ENCODE data around the gene LRFN3.
A peak's percentile ranks its signal among the peaks of the same experiment; 100 is the strongest.

The LRFN3 gene

DNA sequence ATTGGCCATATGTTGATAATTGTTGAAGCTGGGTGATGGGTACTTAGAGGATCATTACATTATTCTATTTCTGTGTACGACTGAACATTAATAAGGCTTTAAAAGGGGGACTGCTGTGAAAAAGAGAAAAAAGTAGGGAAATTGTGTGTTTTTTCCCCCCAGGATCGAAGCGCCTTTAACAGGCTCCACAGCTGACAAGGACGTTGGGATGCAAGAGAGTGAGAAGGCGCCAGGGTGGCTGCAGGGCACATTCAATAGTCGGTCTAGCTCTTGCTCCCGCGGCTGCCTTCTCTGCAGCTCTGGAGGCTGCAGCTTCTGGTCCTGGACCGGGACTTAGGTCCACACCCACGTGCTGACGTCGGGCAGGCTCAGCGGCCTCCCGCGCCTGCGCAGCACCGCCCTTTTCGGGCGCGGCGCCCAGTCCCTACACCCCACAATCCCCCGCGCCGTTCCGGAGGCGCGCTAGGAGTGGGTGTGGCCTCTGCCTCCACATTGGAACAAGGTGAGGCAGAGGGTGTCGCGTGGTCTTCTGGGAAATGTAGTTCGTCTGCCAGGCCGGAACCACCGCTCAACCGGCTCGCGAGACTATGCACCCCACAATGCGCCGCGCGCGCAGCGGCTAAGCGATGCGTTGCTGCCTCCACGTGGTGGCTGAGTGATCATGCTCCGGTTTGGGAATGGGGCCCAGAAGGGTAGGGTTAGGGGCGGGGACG, 4.9 kb upstream of the LRFN3 start:
- peak overlapping the region; percentile 8 to 56 for H3K27ac ChIP-seq
- intact Hi-C loops (cut with DNase I; ENCODE audit: low total_unique reads) = no loop called here
- no peaks in the 10 kb centered on the region for H3K9me3 ChIP-seq

DNA sequence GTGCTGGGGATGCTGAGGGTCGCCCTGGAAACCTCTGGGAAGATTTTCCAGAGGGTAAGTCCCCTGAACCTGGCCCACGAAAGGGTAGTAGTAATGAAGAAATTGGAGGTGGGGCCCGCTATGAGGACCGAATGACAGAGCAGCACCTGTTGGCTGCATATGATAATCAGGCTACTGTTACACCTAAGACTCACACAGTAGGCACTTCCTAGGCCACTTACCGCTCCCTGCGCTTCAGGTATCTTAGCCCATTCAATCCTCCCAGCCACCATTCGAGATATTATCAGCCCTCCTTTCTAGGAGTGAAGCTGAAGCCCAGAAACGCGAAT, 4.3 kb upstream of the LRFN3 start:
- intact Hi-C loops (cut with DNase I; ENCODE audit: low total_unique reads) = no loop called here
- Histone ChIP-seq H3K4me3 (no peak overlapping the region), H3K4me1 (peaks cover 0 to 26% (median 19%) of the 10 kb centered on the region in 4 donors)

More for the DNA sequence above, 4.9 kb upstream of the LRFN3 start:
- TF ChIP-seq, protein P1, sequence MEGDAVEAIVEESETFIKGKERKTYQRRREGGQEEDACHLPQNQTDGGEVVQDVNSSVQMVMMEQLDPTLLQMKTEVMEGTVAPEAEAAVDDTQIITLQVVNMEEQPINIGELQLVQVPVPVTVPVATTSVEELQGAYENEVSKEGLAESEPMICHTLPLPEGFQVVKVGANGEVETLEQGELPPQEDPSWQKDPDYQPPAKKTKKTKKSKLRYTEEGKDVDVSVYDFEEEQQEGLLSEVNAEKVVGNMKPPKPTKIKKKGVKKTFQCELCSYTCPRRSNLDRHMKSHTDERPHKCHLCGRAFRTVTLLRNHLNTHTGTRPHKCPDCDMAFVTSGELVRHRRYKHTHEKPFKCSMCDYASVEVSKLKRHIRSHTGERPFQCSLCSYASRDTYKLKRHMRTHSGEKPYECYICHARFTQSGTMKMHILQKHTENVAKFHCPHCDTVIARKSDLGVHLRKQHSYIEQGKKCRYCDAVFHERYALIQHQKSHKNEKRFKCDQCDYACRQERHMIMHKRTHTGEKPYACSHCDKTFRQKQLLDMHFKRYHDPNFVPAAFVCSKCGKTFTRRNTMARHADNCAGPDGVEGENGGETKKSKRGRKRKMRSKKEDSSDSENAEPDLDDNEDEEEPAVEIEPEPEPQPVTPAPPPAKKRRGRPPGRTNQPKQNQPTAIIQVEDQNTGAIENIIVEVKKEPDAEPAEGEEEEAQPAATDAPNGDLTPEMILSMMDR (IDR thresholded peaks at IDR 0.05) = peak; percentile 87 to 97
- no peaks in the 10 kb centered on the region for H3K27me3 ChIP-seq
- H3K4me1 ChIP-seq = peaks cover 0 to 22% (median 15%) of the 10 kb centered on the region in 4 donors
- H3K36me3 ChIP-seq = no peaks in the 10 kb centered on the region
- no peak overlapping the region for H3K4me3 ChIP-seq
- peak; percentile 99 to 100 for DNase-seq

DNA sequence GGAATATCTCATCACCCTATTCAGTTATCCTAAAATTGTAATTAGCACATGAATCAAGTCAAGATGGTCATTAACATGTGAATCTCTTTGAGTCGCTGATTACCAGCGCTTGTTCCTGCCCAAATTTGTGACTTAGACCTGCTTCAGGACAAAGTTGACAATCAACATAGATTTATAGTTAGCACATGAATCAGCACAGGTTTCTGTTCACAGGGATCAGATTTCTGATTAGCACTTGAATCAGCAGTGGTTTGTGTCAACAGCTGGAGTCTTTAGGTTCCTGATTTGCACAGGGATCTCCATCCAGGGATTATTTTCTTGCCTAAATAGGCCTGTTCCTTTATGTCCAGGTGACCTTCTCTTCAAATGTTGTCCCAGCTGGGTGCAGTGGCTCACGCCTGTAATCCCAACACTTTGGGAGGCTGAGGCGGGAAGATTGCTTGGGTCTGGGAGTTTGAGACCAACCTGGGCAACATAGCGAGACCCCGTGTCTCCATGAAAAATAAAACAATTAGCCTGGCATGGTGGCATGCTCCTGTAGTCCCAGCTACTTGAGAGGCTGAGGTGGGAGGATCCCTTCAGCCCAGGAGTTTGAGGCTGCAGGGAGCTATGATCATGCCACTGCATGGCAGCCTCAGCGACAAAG, 3.8 kb upstream of the LRFN3 start:
- Histone ChIP-seq H3K36me3 (no peaks in the 10 kb centered on the region), H3K4me3 (no peak overlapping the region), H3K9me3 (no peaks in the 10 kb centered on the region), H3K4me1 (peaks cover 0 to 32% (median 25%) of the 10 kb centered on the region in 4 donors), H3K27me3 (no peaks in the 10 kb centered on the region), H3K27ac (no peak overlapping the region)
- no peak for DNase-seq
- TF ChIP-seq, protein P1 (IDR thresholded peaks at IDR 0.05) = no peak
- intact Hi-C loops (cut with DNase I; ENCODE audit: low total_unique reads) = no loop called here

More for the DNA sequence above, 4.3 kb upstream of the LRFN3 start:
- Histone ChIP-seq H3K36me3 (no peaks in the 10 kb centered on the region), H3K27ac (no peak overlapping the region), H3K9me3 (no peaks in the 10 kb centered on the region), H3K27me3 (no peaks in the 10 kb centered on the region)
- no peak for DNase-seq
- TF ChIP-seq, protein P1 (IDR thresholded peaks at IDR 0.05) = no peak

DNA sequence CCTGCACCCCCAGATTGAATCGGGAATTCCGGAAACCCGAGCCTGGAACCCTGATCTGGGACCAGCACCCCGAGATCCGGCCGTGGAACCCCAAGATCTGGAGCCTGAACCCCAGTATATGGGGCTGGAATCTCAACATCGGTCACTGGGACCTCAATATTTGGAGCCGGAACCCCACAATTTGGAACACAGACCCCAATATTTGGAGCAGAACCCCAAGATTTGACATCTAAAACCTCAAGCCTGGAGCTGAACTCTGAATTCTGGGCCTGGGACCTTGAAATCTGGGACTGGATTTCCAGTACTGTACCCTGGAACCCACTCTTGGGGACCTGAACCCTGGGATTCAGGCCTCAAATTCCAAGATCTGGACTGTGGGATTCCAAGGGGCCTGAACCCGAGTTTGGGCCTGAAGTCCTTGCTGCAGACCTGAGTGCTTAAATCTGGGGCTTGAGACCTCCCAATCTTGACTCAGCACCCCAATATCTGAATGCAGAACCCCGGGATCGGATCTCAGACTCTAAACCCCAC, 629 bp downstream of the LRFN3 start:
- TF ChIP-seq, protein P1 (IDR thresholded peaks at IDR 0.05) = no peak
- Histone ChIP-seq H3K4me3 (peak overlapping the region; percentile 84 to 88), H3K27ac (peak overlapping the region; percentile 91 to 97), H3K36me3 (peaks cover 0 to 34% (median 23%) of the 10 kb centered on the region in 3 donors), H3K9me3 (no peaks in the 10 kb centered on the region), H3K4me1 (peaks cover 0 to 42% (median 34%) of the 10 kb centered on the region in 4 donors), H3K27me3 (no peaks in the 10 kb centered on the region)
- DNase-seq = no peak
- intact Hi-C loops (cut with DNase I; ENCODE audit: low total_unique reads) = no loop called here

DNA sequence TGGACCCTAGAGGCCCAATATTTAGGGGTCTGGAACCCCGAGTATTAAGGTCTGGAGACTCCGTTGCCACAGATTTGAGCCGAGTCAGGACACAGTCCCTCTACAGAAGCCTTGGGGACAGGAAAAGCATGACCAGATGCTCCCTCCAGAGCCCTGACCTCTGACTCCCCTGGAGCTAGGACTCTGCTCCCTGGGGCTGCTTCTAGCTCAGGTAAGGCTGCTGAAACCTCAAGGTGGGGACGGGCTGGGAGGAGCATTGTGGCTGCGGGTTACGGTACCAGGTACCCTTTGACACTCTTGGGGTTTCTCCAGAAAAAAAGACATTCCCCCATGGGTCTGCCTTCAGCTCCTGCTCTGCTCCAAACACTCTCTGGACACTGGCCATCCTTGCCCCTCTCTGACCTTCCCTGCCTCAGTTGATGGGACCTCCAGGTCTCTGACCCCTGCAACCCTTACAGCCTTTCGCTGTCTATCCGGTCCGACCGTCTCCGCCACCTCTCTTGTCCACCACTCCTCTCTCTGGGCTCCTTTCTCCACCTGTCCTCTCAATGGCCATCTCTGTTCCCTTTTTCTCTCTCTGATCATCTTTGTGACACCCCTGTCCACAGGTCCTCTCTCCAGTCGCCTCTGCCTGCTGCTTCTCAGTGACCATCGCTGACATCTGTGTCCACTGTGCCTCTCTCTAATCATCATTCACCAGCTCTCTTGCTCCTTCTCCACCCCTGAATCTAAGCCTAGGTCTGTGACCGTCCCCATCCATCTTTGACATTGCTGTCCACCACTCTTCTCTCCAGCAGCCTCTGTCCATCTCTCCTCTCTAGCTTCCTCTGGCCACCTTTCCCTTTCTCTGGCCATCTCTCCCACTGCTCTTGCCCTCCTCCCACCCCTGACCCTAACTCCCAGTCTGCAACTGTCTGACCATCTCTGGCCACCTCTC, 1.4 kb downstream of the LRFN3 start:
- Histone ChIP-seq H3K27ac (peak overlapping the region; percentile 91 to 97), H3K9me3 (no peaks in the 10 kb centered on the region), H3K36me3 (peaks cover 0 to 43% (median 31%) of the 10 kb centered on the region in 3 donors), H3K27me3 (no peaks in the 10 kb centered on the region), H3K4me3 (peak overlapping the region; percentile 84 to 88), H3K4me1 (peaks cover 0 to 39% (median 30%) of the 10 kb centered on the region in 4 donors)
- DNase-seq = no peak
- intact Hi-C loops (cut with DNase I; ENCODE audit: low total_unique reads) = no loop called here
- TF ChIP-seq, protein P1 (IDR thresholded peaks at IDR 0.05) = no peak
